GM12865 (cell line): ENCODE data around the gene RDX.
"Not testable (repeated sequence)": the region's sequence is repeated elsewhere in the genome, so short reads cannot be mapped to it uniquely, and the experiment has no call there.

Source experiments
- DNase-seq: peaks from one replicate; pipeline ENCODE4 v3.0.0; 2010; ENCODE audit warnings: low read depth
- H3K4me3 ChIP-seq: 2 replicates; pipeline ENCODE4 v1.5.1; 2011; ENCODE audit warnings: mild to moderate bottlenecking, low read depth, low read length, control low read depth
- TF ChIP-seq, protein P1 (sequence below): IDR thresholded peaks from 2 replicates; pipeline ENCODE4 v1.5.1; 2011; ENCODE audit warnings: low read length, control low read depth, low read depth, inconsistent platforms; ENCODE audit not compliant: insufficient read depth; ENCODE audit errors: missing control alignments

Gene RDX

DNA sequence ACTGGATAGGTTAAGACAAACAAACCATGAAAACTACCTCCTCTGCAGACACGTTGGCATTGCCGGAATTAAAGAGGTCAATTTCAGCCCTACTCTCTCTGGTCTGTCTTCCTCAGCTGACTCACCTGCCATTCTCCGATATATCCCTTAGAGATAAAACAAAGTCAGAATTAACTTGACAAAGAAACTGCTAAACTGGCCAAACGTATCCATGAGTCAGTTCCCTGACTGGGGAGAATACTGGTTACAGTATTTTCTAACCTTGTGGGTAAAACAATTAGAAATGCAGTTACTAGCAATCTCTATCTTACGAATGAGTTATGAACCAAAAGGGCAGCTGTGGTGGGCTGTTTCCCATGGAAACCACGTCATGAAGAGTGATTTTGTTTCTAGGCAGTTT, 96.2 kb downstream of the RDX start:
- no peak for DNase-seq
- TF ChIP-seq, protein P1, sequence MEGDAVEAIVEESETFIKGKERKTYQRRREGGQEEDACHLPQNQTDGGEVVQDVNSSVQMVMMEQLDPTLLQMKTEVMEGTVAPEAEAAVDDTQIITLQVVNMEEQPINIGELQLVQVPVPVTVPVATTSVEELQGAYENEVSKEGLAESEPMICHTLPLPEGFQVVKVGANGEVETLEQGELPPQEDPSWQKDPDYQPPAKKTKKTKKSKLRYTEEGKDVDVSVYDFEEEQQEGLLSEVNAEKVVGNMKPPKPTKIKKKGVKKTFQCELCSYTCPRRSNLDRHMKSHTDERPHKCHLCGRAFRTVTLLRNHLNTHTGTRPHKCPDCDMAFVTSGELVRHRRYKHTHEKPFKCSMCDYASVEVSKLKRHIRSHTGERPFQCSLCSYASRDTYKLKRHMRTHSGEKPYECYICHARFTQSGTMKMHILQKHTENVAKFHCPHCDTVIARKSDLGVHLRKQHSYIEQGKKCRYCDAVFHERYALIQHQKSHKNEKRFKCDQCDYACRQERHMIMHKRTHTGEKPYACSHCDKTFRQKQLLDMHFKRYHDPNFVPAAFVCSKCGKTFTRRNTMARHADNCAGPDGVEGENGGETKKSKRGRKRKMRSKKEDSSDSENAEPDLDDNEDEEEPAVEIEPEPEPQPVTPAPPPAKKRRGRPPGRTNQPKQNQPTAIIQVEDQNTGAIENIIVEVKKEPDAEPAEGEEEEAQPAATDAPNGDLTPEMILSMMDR = no peak
- no peak overlapping the region for H3K4me3 ChIP-seq

DNA sequence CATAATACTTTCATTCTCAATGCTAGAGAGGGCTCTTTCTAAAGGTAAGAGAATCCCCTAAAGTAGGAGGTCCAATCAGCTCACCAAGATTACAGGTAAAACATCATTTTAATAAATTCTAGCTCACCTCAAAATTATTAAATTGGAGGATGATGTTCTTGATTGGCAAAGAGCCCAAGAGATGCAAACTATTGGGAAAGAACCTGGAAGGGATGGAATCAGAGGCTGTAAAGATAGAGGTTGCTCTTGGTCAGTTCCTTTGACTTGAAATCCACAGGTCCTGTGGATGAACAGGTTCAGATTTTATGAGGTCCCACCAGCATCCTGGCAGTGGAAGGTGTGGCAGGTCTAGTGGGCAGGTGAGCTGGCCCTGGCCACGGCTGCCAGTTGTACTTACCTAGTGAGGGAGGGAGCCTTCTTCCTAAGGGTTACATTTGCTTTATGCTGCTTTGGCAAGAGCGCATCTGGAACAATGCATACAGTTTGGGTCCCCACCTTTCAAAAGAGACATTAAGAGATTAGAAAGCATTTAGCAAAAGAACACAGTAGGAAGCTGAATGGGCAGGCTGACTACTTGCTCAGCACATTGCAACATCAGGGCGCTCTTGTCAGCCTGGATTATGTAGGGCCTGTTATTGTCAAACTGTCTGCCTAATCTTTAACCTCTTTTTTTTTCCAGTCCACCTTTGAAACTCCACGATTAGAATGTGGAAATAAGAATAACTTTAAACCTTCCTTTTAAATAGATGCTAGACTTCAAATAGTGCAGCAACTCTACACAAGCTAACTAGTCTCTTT, 97.0 kb downstream of the RDX start:
- TF ChIP-seq, protein P1 = no peak
- H3K4me3 ChIP-seq = no peak overlapping the region
- no peak for DNase-seq

DNA sequence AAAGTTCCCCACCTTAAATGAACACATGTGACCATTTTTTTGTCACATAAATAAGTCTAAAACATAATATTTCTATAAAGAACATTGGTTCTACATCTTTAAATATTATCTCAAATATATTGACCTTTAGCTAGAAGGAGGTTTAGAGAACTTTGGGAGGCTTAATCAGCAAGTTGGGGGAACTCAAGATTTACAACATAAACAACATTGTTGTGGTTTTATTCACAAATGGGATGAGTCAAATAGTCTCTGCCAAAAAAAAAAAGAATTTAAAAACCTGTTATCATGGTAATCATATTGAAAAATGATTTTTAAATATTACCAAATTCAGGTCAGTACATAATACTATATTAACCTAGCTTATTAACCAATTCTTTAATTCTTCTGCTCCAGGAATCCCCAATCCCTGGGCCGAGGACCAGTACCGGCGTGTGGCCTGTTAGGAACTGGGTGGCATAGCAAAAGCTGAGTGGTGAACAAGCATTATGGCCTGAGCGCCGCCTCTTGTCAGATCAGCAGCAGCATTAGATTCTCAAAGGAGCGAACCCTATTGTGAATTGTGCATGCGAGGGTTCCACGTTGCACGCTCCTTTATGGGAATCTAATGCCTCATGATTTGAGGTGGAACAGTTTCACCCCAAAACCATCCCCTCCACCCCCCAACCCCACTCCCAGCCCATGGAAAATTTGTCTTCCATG, 98.2 kb downstream of the RDX start:
- TF ChIP-seq, protein P1 = no peak
- DNase-seq = no peak
- H3K4me3 ChIP-seq = no peak overlapping the region

DNA sequence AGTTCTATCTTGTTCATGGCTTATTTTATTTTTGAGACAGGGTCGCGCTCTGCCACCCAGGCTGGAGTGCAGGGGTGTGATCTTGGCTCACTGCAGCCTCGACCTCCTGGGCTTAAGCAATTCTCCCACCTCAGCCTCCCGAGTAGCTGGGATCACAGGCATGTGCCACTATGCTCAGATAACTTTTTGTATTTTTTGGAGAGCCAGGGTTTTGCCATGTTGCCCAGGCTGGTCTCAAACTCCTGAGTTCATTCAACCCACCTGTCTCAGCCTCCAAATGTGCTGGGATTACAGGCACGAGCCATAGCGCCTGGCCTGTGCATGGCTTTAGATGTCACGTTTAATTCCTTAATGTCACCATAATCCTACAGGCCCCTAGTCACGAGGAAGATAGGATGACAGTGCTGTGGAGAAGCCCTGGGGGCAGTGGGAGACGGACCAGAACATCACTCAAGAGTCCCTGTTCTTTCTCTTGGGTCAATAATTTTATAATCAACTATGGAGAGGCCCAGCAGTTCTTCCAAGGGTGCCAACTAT, 99.5 kb downstream of the RDX start:
- DNase-seq = no peak
- no peak overlapping the region for H3K4me3 ChIP-seq
- TF ChIP-seq, protein P1 = no peak

DNA sequence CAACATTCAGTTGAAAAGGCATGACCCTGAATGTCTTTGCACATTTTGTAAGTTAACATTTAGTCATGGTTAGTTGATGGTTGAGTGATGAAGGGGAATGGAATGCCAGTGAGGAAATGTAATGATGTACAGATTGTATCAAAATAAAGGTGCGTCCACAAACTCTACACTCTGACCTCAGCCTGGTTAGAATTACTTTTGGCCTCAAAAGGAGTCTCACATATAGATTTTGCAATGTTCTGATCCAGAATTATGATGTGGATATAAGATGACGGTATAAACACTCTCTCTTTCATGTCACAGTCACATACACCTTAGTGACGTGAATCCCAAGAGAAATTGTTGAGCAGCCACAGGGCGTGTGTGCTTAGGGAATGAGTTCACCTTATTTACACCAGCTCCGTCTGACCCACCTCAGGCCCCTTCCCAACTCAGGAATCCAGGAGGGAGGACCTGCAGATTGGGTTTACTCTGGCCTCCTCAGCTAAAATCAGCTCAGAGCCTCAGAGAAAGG, 100.1 kb downstream of the RDX start:
- no peak for DNase-seq
- TF ChIP-seq, protein P1 = no peak

DNA sequence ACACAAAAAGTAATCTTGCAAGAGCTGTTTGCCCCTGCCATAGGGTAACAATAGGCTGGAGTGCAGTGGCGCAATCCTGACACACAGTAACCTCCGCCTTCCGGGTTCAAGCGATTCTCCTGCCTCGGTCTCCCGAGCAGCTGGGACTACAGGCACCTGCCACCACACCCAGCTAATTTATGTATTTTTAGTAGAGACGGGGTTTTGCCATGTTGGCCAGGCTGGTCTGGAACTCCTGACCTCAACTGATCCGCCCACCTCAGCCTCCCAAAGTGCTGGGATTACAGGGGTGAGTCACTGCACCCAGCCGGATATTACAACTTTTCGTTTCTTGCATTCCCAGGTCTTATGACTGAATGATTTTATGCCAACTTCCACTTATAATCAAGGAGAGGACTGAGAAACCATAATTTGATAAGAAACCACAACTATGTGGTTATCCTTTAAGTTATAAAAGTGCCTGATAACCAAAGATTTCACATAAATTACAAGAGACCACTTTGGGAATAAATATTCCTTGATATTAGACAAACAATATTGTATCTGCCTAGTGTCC, 102.1 kb downstream of the RDX start:
- H3K4me3 ChIP-seq, DNase-seq: not testable (repeated sequence)

More for the DNA sequence above, 100.1 kb downstream of the RDX start:
- no peak overlapping the region for H3K4me3 ChIP-seq

DNA sequence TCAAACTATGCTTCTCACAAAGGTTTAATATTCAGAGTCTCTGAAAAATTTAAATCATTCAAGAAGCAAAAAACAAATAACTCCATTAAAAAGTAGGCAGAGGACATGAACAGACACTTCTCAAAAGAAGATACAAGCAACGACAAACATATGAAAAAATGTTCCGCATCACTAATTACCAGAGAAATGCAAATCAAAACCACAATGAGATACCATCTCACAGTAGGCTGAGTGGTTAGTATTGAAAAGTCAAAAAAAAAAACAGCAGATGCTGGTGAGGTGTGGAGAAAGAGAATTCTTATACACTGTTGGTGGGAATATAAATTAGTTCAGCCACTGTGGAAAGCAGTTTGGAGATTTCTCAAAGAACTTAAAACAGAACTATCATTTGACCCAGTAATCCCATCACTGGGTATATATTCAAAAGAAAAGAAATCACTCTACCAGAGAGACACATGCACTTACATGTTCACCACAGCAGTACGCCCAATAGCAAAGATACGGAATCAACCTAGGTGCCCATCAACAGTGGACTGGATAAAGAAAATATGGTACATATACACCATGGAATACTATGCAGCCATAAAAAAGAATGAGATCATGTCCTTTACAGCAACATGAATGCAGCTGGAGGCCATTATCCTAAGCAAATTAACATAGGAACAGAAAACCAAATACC, 103.7 kb downstream of the RDX start:
- DNase-seq = peak; percentile 56

More for the DNA sequence above, 103.7 kb downstream of the RDX start:
- not testable (repeated sequence) for H3K4me3 ChIP-seq
